CD4-positive, alpha-beta T cell treated with Interleukin-17A for 1 hour (primary cell): Measurements from ENCODE around the gene ZNF366.

Source experiments
- DNase-seq: peaks from one replicate; pipeline ENCODE4 v3.0.0-alpha.2; 2020

Gene ZNF366

GRCh38 chr5:72519111-72519510 is 11.9 kb upstream of the ZNF366 start:
- DNase-seq = no peak

GRCh38 chr5:72518001-72518683 is 10.9 kb upstream of the ZNF366 start:
- peak; percentile 5 for DNase-seq

- DNase-seq = no peak
Measured at GRCh38 chr5:72516916-72517315, 9.7 kb upstream of the ZNF366 start.

- DNase-seq = no peak
Measured at GRCh38 chr5:72515211-72515610, 8.0 kb upstream of the ZNF366 start.

- DNase-seq = no peak
Measured at GRCh38 chr5:72512593-72512860, 5.3 kb upstream of the ZNF366 start.

- DNase-seq = no peak
Measured at GRCh38 chr5:72511774-72512592, 4.8 kb upstream of the ZNF366 start.

GRCh38 chr5:72511366-72511765 is 4.2 kb upstream of the ZNF366 start:
- no peak for DNase-seq

GRCh38 chr5:72510610-72511181 is 3.5 kb upstream of the ZNF366 start:
- DNase-seq = no peak

GRCh38 chr5:72509401-72509800 is 2.2 kb upstream of the ZNF366 start:
- DNase-seq = no peak

- DNase-seq = no peak
Measured at GRCh38 chr5:72508241-72509170, 1.3 kb upstream of the ZNF366 start.

GRCh38 chr5:72507907-72508238 is 663 bp upstream of the ZNF366 start:
- no peak for DNase-seq

- DNase-seq = no peak
Measured at GRCh38 chr5:72506158-72506549, 1.1 kb downstream of the ZNF366 start.

GRCh38 chr5:72505539-72506157 is 1.6 kb downstream of the ZNF366 start:
- DNase-seq = no peak

- no peak for DNase-seq
Measured at GRCh38 chr5:72505016-72505415, 2.2 kb downstream of the ZNF366 start.

GRCh38 chr5:72503888-72504491 is 3.2 kb downstream of the ZNF366 start:
- DNase-seq = no peak

GRCh38 chr5:72501488-72501887 is 5.7 kb downstream of the ZNF366 start:
- no peak for DNase-seq

GRCh38 chr5:72499730-72500129 is 7.5 kb downstream of the ZNF366 start:
- no peak for DNase-seq

- DNase-seq = no peak
Measured at GRCh38 chr5:72499090-72499489, 8.1 kb downstream of the ZNF366 start.

- DNase-seq = no peak
Measured at GRCh38 chr5:72498284-72498683, 8.9 kb downstream of the ZNF366 start.

GRCh38 chr5:72497823-72498222 is 9.4 kb downstream of the ZNF366 start:
- DNase-seq = no peak

GRCh38 chr5:72495410-72495809 is 11.8 kb downstream of the ZNF366 start:
- DNase-seq = no peak

GRCh38 chr5:72494623-72495124 is 12.5 kb downstream of the ZNF366 start:
- no peak for DNase-seq
